Sigmoid colon (tissue), 7 donors: ENCODE data around the gene ERRFI1. TPM values are rescaled to one million over a fixed set of nuclear protein-coding genes. Genes with fewer than 3 reads are reported as not detected.

Source experiments
- DNase-seq: peaks from one replicate; pipeline ENCODE4 v3.0.0-alpha.2; 2019
- H3K27ac ChIP-seq, 4 donors: fragments of 200-600 bp; sonication (generic); one replicate each; pipeline ENCODE4 v1.5.1; 2016 to 2019; ENCODE audit warnings: mild to moderate bottlenecking in 1 of 4
- H3K27me3 ChIP-seq, 3 donors: fragments of 200-600 bp; sonication (generic); one replicate each; pipeline ENCODE4 v1.5.1; 2019; ENCODE audit warnings: mild to moderate bottlenecking in 1 of 3
- H3K36me3 ChIP-seq, 4 donors: fragments of 200-600 bp; sonication (generic); one replicate each; pipeline ENCODE4 v1.5.1; 2016 to 2019
- H3K4me1 ChIP-seq, 4 donors: fragments of 200-600 bp; sonication (generic); one replicate each; pipeline ENCODE4 v1.5.1; 2017 to 2019
- H3K4me3 ChIP-seq, 4 donors: fragments of 200-600 bp; sonication (generic); one replicate each; pipeline ENCODE4 v1.5.1; 2017 to 2019; ENCODE audit warnings: mild to moderate bottlenecking in 2 of 4, moderate library complexity in 1 of 4
- H3K9me3 ChIP-seq, 4 donors: fragments of 200-600 bp in 3 of 4; sonication (generic) in 3 of 4; one replicate each; pipeline versions ENCODE4 v1.5.1 to v1.6.1; 2013 to 2019
- EP300 ChIP-seq, 4 donors: sonication (generic); formaldehyde crosslinking; IDR thresholded peaks; one replicate each; pipeline ENCODE4 v1.6.1; 2017; ENCODE audit warnings: antibody characterized with exemption in 4 of 4
- POLR2A ChIP-seq, 2 donors: fragments of 450-650 bp; IDR thresholded peaks; one replicate each; pipeline ENCODE4 v1.6.1; 2016; ENCODE audit warnings: antibody characterized with exemption in 2 of 2, mild to moderate bottlenecking in 2 of 2, moderate library complexity in 2 of 2
- POLR2AphosphoS5 ChIP-seq, 4 donors: sonication (generic); formaldehyde crosslinking; IDR thresholded peaks; one replicate each; pipeline ENCODE4 v1.6.1; 2017; ENCODE audit warnings: antibody characterized with exemption in 4 of 4
- WGBS, 2 donors: extraction: QIAGEN DNeasy Blood & Tissue Kit; methylation state at CpG; one replicate each; pipeline ENCODE4 v1.1.7; 2013; 5-methylcytosine and 5-hydroxymethylcytosine counted together
- intact Hi-C: fragments of 100-400 bp; cut with DNase I; formaldehyde crosslinking; loops from one replicate; pipeline ENCODE4 v1.15.1; 2023
- polyA plus RNA-seq, 3 donors: library from polyadenylated mRNA; stranded (reverse); fragments of 200-250 nt; gene quantifications; one replicate each; pipeline ENCODE4 v1.2.3, GENCODE V29; 2013
- total RNA-seq, 4 donors: library from RNA; depleted of rRNA; stranded (reverse); fragments of >200 nt; gene quantifications; one replicate each; pipeline ENCODE4 v1.1.0, GENCODE V29; 2016
- TF ChIP-seq, protein P1 (sequence below), 4 experiments: fragments of 450-650 bp in 3 of 4; fragments of 200-600 bp in 1 of 4; IDR thresholded peaks; one replicate each; pipeline ENCODE4 v1.5.1; 2016 to 2019; ENCODE audit warnings: antibody characterized with exemption in 4 of 4, mild to moderate bottlenecking in 3 of 4, moderate library complexity in 2 of 4
- donor health status: healthy with polysubstance abuse.
- donor health status: Bipolar disorder and iron deficiency.
- donor health status: healthy.

The ERRFI1 gene
- total and polyA plus RNA-seq, 7 donors: 28.4 to 131 (median 81.1) TPM

DNA sequence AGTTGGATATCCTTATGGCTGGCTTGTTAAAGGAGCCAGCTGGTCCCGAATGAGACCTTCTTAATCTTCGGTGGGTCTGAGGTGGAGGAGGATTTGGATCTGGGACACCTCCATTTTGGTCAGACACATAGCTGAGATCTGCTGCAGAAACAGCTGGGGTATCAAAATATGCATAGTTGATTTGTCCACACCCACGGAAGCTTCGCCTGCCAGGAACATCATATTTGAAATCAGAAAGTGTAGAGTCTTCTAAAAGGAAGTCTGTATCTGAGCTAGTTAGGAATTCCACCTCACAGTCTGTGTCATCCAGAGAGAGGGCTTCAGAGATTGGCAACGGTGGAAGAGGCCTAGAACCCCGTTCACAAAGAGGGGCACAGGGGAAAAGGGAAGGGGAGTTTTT is 12.3 kb downstream of the ERRFI1 start:
- peaks cover 0 to 46% (median 41%) of the 10 kb centered on the region in 4 donors for H3K4me1 ChIP-seq
- H3K4me3 ChIP-seq: no peak overlapping the region
- DNase-seq: no peak
- no peaks in the 10 kb centered on the region for H3K9me3 ChIP-seq
- H3K27ac ChIP-seq: peak overlapping the region in 3 of 4 donors; percentile 96 to 99 (median 98)
- H3K27me3 ChIP-seq: no peaks in the 10 kb centered on the region
- H3K36me3 ChIP-seq: peaks cover 14 to 57% (median 31%) of the 10 kb centered on the region in 4 donors
- TF ChIP-seq, protein P1, sequence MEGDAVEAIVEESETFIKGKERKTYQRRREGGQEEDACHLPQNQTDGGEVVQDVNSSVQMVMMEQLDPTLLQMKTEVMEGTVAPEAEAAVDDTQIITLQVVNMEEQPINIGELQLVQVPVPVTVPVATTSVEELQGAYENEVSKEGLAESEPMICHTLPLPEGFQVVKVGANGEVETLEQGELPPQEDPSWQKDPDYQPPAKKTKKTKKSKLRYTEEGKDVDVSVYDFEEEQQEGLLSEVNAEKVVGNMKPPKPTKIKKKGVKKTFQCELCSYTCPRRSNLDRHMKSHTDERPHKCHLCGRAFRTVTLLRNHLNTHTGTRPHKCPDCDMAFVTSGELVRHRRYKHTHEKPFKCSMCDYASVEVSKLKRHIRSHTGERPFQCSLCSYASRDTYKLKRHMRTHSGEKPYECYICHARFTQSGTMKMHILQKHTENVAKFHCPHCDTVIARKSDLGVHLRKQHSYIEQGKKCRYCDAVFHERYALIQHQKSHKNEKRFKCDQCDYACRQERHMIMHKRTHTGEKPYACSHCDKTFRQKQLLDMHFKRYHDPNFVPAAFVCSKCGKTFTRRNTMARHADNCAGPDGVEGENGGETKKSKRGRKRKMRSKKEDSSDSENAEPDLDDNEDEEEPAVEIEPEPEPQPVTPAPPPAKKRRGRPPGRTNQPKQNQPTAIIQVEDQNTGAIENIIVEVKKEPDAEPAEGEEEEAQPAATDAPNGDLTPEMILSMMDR (IDR thresholded peaks at IDR 0.05): no peak
- TF ChIP-seq EP300 (IDR thresholded peaks at IDR 0.05): no peak
- no peak for TF ChIP-seq POLR2AphosphoS5 (IDR thresholded peaks at IDR 0.05)
- TF ChIP-seq POLR2A (IDR thresholded peaks at IDR 0.05): no peak
- intact Hi-C loops: loop anchor here (10.0 kb wide), 1 partner anchor 331 kb away; no protein-coding TSS in a partner anchor
- WGBS, 2 donors: 81 to 89% methylated on average over 6 of the region's 6 CpGs

DNA sequence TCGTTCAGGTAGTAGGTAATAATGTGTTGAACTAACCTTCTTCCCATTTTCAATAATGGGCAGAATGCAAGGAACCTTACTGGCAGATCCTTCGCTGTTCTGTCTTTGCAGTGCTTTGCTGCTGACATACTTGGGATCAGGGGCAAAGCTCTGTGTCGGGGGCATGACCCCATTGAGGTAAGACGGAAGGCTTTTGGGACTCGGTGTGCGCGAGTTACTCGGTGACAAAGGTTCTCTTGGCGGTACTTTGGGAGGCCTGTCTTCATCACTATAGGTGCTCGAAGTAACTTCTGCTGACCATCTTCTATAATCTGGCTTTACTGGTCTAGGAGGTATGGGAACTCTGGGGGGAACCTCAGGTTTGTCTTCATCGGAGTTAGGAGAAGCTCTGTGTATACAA is 12.7 kb downstream of the ERRFI1 start:
- WGBS, 2 donors: 92 to 93% methylated on average over 11 of the region's 11 CpGs
- Histone ChIP-seq H3K36me3 (peaks cover 14 to 57% (median 31%) of the 10 kb centered on the region in 4 donors), H3K27me3 (no peaks in the 10 kb centered on the region), H3K4me3 (no peak overlapping the region), H3K4me1 (peaks cover 0 to 42% (median 37%) of the 10 kb centered on the region in 4 donors), H3K27ac (peak overlapping the region in 2 of 4 donors; percentile 96 to 99), H3K9me3 (no peaks in the 10 kb centered on the region)
- intact Hi-C loops: loop anchor here (10.0 kb wide), 1 partner anchor 331 kb away; no protein-coding TSS in a partner anchor
- no peak for DNase-seq
- peak in 1 of 4 donors; percentile 36 for TF ChIP-seq POLR2AphosphoS5 (IDR thresholded peaks at IDR 0.05)
- TF ChIP-seq POLR2A (IDR thresholded peaks at IDR 0.05): no peak

DNA sequence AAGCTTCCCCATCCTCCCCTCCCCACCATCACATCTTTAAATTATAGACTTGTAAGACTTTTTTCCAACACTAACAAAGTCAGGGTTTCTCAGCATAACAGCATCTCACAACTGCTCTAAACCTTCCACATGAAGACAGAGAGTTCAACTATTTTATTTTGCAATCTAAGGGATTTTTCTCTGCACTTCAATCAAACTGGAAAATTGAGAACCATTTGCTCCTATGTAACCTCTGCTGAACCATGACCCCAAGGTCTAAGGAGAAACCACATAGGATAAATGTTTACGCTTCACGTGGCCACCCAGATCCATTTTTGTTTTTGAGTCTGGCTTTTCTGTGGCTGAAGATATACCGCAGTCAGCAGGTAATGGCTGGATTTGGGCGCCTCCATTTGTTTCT is 13.2 kb downstream of the ERRFI1 start:
- Histone ChIP-seq H3K27me3 (no peaks in the 10 kb centered on the region), H3K4me1 (peaks cover 0 to 38% (median 33%) of the 10 kb centered on the region in 4 donors), H3K36me3 (peaks cover 14 to 57% (median 31%) of the 10 kb centered on the region in 4 donors), H3K4me3 (no peak overlapping the region), H3K9me3 (no peaks in the 10 kb centered on the region), H3K27ac (peak overlapping the region in 1 of 4 donors; percentile 99)
- intact Hi-C loops: loop anchor here (10.0 kb wide), 1 partner anchor 332 kb away; no protein-coding TSS in a partner anchor
- TF ChIP-seq EP300 (IDR thresholded peaks at IDR 0.05) (no peak), POLR2A (IDR thresholded peaks at IDR 0.05) (no peak), POLR2AphosphoS5 (IDR thresholded peaks at IDR 0.05) (no peak)
- TF ChIP-seq, protein P1 (IDR thresholded peaks at IDR 0.05): no peak
- 90 to 92% methylated on average over 4 of the region's 4 CpGs for WGBS, 2 donors
- no peak for DNase-seq

DNA sequence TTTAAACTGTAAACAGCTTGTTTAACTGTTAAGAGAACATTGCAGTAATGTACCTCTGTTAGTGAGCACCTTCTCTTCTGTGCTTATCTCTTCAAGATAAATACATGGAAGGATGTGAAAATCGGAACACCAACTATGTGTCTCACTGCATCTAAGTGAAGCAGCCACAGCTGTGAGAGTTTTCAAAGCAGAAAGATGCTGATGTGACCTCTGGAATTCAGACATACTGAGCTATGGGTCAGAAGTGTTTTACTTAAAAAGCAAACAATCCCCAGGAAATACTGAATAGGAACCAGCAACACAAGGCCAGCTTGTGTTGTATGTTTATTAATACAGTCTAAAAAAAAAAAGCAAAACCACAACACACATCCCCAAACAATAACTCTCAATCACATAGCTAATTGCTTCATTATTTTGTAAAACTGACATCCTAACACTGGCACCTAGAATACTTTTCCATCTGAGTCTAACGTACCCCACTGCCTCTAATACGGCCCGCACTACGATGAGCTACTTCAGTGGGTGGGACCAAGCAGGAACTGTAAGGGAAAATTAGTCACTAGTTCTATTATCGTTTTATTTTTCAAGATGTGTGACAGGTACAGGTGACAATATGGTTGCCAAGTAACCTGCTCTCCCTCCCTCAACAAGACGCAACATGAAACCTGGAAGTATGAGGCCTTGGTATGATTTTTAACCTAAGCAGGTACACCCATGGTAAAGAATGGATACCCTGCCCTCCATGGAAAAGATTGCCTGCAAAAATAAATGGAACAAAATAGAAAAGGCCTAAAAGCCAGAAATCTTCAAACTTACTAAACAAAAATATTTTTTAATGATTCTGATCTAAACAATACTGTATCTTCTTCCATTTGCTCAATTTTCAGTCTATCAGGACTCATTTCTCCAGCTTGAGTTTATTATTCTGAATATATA is 13.9 kb downstream of the ERRFI1 start:
- DNase-seq: no peak
- H3K9me3 ChIP-seq: no peaks in the 10 kb centered on the region
- H3K27ac ChIP-seq: no peak overlapping the region
- TF ChIP-seq, protein P1 (IDR thresholded peaks at IDR 0.05): no peak
- TF ChIP-seq EP300 (IDR thresholded peaks at IDR 0.05) (no peak), POLR2A (IDR thresholded peaks at IDR 0.05) (no peak), POLR2AphosphoS5 (IDR thresholded peaks at IDR 0.05) (peak in 1 of 4 donors; percentile 15)
- peaks cover 14 to 57% (median 31%) of the 10 kb centered on the region in 4 donors for H3K36me3 ChIP-seq
- WGBS, 2 donors: 88 to 91% methylated on average over 7 of the region's 7 CpGs
- no peak overlapping the region for H3K4me3 ChIP-seq
- no peaks in the 10 kb centered on the region for H3K27me3 ChIP-seq
- intact Hi-C loops: loop anchor here (10.0 kb wide), 1 partner anchor 333 kb away; no protein-coding TSS in a partner anchor
- H3K4me1 ChIP-seq: peaks cover 0 to 30% (median 26%) of the 10 kb centered on the region in 4 donors

DNA sequence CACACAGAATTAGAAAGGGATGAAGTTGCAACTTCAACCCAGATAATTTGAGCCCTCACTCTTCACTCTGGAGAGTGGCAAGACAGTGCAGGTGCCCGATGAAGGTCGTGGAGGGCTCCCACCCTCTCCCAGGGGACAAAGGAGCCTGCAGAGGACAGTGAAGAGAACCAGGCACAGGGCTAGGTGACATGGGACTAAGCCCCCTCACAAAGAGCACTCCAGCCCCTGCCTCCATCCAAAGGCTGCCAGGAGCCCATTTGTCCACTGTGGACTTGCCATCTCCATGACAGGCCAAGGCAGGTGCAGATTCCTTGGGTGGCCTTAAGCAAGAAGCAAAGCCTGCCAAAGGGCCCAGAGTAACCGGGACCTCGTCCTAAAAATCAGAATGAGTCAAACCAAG is 15.1 kb downstream of the ERRFI1 start:
- H3K4me1 ChIP-seq: peaks cover 0 to 19% (median 15%) of the 10 kb centered on the region in 4 donors
- H3K36me3 ChIP-seq: peaks cover 14 to 57% (median 31%) of the 10 kb centered on the region in 4 donors
- H3K9me3 ChIP-seq: no peaks in the 10 kb centered on the region
- TF ChIP-seq POLR2AphosphoS5 (IDR thresholded peaks at IDR 0.05) (peak in 1 of 4 donors; percentile 13), EP300 (IDR thresholded peaks at IDR 0.05) (no peak)
- TF ChIP-seq, protein P1 (IDR thresholded peaks at IDR 0.05): no peak
- 91 to 94% methylated on average over 4 of the region's 4 CpGs for WGBS, 2 donors
- intact Hi-C loops: loop anchor here (10.0 kb wide), 1 partner anchor 334 kb away; no protein-coding TSS in a partner anchor
- DNase-seq: no peak
- no peak overlapping the region for H3K4me3 ChIP-seq
- no peaks in the 10 kb centered on the region for H3K27me3 ChIP-seq
- H3K27ac ChIP-seq: peak overlapping the region in 1 of 4 donors; percentile 37
